NCI-H2081 treated with DMSO at 0.1 percent for 48 hours (cell line): Measurements from ENCODE around the gene CNGB1.
"Not testable (repeated sequence)": the region's sequence is repeated elsewhere in the genome, so short reads cannot be mapped to it uniquely, and the experiment has no call there.

ENCODE experiments used
- DNase-seq: peaks from one replicate; lab custom pipeline; 2025; lab: John Stamatoyannopoulos, UW

The CNGB1 gene

DNA sequence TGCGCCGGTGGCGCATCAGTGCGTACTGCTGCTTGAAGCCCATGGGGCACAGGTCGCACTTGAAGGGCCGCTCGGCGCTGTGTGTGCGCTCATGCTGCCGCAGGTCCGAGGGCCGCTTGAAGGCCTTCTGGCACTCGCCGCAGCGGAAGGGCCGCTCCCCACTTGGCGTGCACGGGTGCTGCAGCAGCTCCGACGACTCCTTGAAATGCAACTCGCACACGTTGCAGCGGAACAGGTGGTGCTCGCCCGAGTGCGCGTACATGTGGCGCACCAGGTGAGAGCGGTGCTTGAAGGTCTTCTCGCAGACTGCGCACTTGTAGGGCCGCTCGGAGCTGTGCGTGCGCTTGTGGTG lies 26.2 kb upstream of the CNGB1 start:
- no peak for DNase-seq

DNA sequence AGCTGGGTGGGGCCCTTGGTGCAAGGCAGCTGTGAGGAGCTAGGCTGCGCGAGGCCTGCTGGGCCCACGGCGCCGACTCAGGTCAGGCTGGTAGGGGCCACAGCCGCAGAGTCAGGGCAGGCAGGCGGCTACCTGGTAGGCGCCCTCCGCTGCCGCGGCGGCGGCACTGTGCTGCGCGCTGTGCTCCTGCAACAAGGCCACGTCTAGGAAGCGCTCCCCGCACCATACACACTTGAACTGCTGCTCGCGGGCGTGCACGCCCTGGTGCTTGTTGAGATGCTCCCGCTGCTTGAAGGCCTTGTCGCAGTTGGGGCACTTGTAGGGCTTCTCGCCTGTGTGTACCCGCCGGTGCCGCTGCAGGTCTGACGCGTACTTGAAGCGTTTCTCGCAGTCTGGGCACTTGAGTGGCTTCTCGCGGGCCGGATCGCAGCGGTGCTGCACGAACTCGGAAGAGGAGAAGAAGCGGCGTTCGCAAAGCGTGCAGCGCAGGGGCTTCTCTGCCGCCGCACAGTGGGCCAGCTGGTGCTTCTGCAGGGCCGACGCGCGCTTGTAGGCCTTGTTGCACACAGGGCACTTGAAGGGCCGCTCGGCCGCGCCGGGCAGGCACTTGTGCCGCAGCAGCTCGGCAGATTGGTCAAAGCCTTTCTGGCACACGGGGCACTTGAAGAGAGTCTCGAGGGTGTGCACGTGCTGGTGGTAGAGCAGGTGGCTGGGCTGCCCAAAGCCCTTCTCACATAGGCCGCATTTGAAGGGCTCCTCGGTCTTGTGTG lies 25.7 kb upstream of the CNGB1 start:
- no peak for DNase-seq

DNA sequence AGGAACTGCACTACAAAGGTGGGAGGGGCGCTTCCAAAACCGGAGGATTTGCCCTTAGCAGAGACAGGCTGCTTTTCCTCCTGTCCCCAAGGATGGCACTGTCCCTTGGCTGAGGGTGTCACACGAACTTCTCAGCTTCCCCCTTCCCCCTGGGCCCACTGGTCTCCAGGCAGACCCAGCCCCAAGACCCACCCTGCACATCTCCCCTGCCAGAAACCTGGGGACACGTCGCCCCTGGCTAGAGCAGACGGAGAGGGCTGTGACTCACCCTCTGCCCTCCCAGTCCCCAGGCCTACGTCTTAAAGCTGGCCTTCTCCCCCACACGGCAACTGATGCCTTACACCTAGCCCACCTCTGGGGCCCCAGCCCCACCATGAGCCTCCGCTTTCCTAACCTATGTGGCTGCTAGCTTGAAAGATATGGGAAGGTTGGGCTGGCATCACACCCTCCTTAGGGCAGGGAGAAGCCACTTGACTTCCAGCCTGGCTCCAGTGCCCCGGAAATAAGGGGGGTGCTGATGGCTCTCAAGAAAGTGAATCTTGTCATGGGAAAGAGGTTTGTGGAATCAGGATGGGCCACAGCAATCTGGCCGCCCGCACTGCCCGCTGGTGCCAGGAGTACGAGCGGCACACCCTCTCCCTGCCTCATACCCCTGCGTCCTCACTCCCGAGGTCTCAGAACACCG lies 24.9 kb upstream of the CNGB1 start:
- no peak for DNase-seq

DNA sequence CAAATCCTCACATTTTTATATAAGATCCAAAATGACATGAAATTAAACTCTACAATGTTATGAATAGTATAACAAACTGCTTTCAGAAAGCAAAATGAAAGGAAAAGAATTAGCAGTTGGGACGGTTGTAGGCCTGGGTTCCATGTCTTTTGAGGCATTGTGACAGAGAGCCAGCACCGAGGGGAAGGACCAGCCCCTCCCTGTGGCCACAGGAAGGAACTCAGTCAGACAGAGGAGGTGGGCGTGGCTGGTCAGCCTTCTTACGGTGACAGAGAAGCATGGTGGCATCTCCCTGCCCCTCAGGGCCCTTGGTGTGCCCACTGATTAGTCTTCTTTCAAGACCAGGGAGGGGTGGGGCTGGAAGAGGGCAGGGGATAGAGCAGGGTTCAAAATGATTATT lies 23.9 kb upstream of the CNGB1 start:
- DNase-seq = no peak

DNA sequence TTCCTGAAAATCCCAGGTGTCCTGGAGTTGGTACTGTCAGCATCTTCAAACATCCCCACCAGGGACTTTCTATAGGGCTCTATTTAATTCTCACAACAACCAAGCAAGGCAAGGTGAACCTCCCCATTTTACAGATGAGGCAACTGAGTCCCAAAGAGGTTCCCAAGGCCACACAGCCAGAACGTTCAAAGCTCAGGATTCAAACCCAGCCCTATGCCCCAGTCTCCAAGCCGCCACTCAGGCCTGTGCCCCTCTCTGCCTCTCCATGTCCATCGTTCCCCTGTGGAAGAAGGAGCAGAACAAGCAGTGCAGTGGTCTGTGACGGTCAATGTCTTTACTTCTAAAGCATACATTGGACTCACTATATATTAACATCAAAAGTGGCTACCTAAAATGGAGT lies 23.4 kb upstream of the CNGB1 start:
- DNase-seq = no peak

DNA sequence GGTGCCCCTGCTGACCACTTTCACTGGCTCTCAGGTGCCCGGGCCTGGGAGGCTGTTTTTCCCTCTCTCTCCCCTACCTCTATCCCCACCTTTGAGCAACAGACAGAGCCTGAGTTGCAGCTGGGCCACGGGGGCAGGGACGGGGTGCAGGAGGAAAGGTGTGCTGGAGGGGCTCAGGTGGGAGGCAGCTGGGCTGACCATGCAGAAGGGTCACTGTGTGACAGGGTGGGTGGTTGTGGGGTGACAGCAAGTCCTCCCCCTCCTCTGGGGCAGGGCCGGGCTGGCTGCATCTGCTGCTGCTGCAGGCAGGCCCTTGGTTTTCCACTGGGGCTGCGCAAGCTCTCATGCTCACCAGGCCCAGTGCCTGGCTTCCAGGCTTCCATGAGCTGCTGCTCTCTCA lies 23.0 kb upstream of the CNGB1 start:
- no peak for DNase-seq

DNA sequence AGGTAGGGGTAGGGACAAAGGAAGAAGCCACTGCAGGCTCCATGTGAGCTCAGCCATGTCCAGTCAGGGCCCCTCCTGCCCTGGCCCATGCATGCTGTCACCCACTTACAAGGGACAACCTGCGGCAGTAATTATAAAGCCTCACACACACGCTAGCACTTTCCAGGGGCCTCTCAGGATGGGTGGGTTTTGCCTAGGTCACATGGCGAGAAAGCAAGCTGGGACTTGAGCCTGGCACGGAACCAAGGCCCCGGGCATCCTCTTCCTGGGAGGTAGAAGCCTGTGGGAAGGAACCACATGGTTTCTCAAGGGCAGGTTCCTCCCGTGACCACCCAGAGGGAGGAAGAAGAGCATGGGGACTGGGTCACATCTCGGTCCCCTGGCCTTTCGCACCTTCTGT lies 22.5 kb upstream of the CNGB1 start:
- no peak for DNase-seq

DNA sequence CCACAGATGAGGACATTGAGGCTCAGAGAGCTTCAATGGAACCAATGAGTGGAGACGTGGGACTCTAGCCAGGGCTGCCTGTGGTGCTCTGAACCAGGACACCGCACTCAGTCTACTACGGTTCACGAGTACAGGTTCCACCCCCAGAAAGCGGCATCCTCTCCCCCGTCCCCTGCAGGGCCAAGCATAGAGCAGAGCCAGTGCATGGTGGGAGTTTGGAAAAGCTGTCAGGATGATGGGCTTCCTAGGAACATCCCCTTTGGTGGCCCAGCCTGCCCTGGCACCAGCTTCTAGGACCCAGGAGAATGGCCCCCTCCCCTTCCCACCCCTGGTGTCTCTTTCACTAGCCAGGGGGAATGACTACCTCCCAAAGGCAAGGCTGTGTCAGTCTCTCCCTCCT lies 21.2 kb upstream of the CNGB1 start:
- no peak for DNase-seq

DNA sequence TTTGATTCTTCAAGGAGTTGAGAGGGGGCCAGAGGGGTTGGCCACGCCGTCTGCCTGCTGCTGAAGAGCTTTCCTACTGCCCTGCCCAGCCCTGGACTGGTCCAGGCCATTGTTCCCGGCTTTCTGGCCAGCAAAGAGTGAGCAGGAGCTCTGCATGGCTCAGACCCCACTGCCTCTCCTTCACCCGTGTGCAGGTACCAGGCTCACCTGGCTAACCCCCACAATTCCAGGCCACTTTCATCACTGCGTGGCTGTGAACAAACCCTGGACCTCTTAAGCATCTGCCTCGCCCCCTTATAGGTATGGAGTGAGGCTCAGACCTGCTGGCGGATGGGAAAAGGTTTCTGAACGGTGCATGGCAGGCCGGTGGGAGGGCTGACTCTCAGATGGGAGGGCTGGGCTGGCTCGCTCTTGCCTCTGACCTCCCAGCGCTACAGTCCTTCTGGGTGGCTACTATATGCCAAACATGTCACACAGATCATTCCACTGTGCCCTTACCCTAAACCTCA lies 20.7 kb upstream of the CNGB1 start:
- DNase-seq = no peak

DNA sequence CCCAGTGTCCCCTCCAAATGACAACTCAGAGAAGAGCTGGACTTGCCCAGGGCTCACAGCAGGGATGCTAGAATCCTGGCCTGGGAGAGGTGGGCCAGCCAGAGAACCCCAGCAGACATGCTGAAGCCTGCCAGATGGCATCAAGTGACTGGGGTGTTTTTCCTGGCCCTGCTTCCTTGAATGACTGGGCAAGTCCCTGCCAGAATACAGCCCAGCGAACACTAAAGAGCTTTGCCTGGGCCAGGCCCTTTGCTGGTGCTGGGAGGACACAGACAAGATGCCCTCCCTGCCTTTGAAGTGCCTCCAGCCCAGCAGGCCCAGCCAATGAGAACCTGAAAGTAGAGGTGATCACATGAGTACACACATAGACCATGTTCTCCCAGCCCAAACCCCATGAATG lies 18.0 kb upstream of the CNGB1 start:
- DNase-seq = no peak

DNA sequence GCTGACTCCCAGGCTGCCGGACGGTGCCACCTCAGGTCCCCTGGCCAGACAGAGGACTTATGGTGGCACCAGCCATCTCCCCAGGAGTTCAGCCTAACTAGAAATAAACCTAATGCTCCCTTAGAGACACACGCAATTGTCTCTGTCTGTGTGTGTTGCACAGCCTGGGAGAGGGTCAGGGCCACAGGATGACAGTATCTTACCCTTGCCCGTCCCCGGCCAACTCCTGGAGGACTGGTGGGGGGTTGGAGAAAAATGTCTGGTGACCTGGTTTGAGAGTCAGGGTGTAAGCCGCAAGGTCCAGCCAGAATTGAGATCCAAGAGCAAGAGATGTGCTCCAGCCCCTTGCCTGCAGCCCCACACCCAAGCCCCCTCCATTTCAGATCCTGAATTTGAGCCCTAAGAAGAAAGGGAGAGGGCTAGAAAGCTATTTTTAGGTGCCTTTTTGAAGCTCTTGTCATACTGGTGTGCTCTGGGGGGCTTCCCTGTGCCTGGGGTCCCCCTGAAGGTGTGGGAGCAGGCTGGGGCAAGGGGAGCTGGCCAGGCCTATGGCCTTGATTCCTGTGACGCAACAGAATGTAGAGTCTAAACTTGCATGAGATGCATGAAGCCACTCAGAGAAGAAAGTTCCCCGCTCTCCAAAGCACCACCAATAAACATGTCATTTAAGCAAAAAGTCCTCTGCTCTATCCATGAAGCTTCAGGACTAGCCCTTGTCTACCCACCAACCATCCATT lies 16.7 kb upstream of the CNGB1 start:
- no peak for DNase-seq

DNA sequence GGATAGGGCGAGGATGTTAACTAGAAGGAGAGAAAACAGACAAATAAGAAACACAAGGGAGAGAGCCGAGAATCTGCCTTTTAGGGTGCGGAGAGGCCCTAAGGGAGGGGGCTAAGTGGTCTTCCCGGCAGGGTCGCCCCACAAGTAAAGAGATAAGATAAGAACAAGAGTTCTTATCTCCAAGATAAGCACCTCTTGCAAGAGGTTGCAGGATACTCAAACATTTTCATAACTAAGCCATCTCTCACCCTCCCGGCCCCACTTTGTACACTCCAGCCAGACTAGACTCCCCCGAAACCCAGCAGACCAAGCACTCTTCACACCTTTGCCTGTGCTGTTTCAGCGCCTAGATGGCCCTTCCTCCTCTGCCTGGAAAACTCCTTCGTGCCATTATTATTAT lies 15.3 kb upstream of the CNGB1 start:
- DNase-seq = no peak

DNA sequence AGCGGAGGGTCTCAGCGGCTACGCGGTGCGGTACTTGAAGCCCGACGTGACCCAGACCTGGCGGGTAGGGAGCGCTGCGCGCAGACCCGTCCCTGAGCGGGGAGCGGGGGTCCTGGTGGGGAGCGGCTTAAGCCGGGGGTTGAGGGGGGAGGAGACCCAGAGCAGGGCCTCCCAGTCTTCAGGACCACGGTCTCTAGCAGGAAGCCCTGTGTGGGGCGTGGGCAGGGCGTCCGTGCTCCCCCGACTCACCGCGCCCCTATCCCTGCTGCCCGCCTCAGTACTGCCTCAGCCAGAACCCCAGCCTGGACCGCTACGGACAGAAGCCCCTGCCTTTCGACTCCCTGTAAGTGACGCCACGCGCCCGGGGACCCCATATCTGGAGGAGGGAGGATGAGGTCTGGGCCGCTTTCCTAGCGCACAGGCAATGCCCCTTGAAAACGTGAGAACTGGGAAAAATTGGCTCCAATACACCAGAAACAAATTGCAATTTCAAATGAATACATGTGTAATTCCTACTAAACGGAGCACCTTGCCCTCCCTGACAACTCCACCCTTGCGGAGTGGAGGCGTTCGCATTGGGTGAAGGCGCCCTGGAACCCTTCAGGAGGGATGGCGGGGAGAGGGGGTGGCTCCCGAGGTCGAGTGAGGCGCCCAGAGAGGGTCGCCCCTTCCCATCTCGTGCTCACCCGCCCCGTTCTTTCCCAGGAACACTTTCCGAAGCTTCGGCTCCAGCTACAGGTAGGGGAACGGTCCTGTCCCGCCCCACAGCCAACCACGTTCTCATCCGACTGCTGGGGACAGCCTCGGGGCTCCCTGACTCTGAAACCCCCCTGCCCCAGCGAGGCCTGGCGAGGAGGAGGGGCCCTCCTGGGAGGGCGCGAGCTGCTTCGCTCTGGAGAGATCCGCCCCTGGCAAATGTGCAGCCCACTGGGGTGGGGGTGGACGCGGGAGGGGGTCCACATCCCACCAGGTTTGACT lies 14.6 kb upstream of the CNGB1 start:
- no peak for DNase-seq

DNA sequence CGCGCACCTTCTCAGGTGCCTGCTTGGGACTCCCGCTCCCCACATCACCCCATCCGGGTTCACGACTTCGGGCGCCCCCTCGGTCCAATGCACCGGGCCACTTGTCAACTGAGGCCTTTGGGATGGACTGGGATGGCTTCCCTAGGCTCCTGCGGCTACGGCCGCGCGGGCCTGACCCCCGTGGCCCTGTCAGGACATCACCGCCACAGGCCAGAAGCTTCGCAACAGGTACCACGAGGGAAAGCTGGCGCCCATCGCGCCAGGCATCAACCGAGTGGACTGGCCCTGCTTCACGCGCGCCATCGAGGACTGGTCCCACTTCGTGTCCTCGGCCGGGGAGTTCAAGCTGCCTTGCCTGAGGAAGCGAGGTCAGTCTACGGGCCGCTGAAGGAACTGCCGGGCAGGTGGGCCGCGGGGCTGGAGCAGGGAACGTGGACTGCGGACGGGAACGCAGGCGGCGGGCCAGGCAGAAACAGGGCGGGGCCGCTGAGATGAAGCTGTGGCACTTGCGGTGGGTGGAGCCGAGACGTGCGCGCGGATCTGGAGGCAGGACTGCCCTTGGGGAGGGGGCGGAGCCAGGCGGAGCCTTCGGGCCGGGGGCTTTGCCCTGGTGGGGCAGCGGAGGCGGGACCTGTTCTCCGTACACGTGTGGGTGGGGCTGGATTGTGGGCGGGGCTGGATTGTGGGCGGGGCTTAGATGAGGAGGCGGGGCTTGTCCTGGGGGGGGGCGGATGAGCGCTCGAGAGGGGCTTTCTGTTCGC lies 13.7 kb upstream of the CNGB1 start:
- no peak for DNase-seq

DNA sequence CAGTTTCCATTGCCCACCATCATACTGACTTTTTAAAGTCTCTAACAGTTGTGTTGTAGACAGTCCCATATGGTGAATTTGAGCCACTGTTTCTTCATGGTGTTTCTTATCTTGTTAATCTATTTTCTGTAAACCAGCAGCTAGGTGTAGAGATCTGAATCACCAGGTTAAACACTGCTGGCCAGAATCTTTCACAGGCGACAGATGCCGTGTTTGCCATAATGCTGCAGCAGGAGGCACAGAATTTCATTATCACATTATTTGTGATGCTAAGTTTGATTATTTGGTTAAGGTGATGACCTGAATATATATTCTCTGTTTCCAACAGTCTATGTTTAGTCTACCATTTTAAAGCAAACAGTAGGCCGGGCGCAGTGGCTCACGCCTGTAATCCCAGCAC lies 11.5 kb upstream of the CNGB1 start:
- DNase-seq = no peak

DNA sequence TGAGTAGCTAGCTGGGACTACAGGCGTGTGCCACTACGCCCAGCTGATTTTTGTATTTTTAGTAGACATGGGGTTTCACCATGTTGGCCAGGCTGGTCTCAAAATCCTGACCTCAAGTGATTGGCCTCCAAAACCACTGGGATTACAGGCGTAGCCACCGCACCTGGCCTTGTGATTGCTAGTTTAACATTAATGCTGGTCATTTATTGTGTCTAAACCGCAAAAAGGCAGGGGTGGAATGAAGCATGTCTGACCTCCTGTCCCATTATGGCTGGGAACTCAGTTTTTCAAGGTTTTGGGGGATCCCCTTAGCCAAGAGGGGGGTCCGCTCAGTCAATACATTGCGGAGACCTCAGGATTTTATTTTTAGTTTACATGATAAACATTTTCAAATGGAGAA lies 10.7 kb upstream of the CNGB1 start:
- DNase-seq = no peak

DNA sequence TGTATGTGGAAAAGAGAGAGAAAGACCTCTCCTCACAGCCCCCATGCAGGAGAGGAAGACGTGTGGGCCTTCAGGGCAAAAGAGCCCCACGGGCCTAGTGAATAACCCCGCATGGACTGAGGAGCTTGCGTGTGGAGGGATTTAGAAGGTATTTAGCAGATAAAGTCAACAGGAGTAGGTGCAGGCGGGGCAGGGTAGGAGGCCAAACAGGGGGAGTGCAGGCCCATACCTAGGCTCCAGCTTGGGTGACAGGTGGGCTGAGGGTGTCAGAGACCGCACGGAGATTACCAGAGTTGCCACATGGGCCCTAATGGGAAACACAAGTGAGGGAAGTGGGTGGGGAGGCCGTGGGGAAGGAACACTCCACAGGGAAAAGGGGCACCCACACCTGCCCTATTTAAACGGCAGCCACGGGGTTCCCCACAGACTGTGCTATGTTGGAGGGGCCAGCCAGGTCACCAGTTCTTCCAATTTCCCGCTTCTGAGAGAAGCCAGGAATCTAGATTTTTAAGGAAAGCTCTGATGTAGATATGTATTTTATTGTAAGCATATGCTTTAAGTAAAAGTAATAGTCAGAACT lies 8.2 kb upstream of the CNGB1 start:
- DNase-seq = no peak

DNA sequence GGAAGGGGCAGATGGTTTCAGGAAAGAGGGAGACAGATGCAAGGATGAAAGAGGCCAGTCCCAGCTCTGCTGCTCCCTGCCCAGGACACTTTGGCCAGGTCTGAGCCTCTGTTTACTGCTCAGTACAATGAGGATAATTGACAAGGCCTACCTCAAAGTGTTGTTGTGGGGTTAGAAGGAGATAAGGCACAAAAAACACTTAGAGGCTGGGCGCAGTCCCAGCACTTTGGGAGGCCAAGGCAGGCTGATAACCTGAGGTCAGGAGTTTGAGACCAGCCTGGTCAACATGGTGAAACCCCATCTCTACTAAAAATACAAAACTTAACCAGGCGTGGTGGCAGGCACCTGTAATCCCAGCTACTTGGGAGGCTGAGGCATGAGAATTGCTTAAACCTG lies 7.1 kb upstream of the CNGB1 start:
- not testable (repeated sequence) for DNase-seq

DNA sequence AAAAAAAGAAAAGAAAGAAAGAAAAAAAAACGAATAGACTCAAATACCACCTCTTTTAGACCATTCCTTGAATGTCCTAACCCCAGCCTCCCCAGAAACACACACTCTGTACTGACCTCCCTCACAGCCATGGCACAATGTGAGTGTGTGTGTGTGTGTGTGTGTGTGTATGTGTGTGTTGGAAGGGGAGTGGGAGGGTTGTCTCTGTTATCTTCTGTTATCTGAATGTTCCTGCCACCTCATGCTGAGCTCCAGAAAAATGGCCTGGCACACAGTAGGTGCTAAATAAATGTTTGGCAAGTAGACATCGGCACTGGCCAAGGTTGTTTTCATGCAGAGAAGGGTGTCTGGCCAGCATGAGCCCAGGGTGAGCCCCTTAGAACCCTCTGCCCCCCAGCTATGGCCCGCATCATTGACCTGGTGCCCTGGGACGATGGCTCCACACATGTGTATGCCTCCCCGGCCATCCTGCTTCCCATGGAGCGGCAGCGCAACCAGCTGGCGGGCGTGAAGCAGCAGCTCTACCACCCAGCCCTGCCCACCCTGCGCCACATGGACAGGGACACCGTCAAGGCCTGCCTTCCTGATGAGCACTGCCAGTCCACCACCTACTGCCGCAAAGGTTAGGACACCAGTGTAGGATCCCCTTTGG lies 6.6 kb upstream of the CNGB1 start:
- no peak for DNase-seq

DNA sequence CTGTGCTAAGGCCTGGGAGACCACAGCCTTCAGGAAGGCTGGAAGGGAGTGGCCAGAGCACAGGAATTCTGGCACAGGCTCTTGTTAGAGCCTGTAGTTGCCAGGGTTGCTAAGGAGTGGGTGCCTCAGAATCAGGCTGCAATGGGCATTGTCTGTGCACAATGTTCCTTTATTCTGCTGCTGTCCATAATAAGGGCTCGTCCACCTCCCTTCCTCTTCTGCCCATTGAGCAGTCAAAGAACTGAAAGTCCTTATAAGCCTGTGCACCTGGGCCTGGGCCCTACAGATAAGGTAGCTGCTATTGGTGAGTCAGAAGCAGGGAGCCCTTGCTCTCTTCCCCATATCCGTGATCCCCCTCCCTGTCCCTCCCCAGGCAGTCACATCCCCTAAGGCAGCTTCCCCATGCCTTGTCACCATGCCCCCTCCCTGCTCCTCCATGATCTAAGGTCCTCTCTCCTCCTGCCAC lies 5.4 kb upstream of the CNGB1 start:
- DNase-seq = no peak
